Smooth muscle cell (in vitro differentiated cells): Measurements from ENCODE around the gene C2orf15. TPM values are rescaled to one million over a fixed set of nuclear protein-coding genes. Genes with fewer than 3 reads are reported as not detected.

ENCODE experiments used
- DNase-seq: peaks from one replicate; lab custom pipeline; 2025; ENCODE audit not compliant: unreplicated experiment; lab: John Stamatoyannopoulos, UW
- H2AFZ ChIP-seq: fragments of 200-600 bp; sonication (generic); 2 replicates; pipeline ENCODE4 v1.6.0; 2016; ENCODE audit warnings: antibody characterized with exemption, low read depth, mild to moderate bottlenecking
- H3F3A ChIP-seq: fragments of 200-600 bp; sonication (generic); 2 replicates; pipeline ENCODE4 v1.6.0; 2017; ENCODE audit warnings: antibody characterized with exemption, low read depth
- H3K27ac ChIP-seq: fragments of 200-600 bp; sonication (generic); 2 replicates; pipeline ENCODE4 v1.5.1; 2016; ENCODE audit warnings: low read depth, mild to moderate bottlenecking
- H3K27me3 ChIP-seq: fragments of 200-600 bp; sonication (generic); 2 replicates; pipeline ENCODE4 v1.6.1; 2016; ENCODE audit warnings: low read depth, mild to moderate bottlenecking
- H3K36me3 ChIP-seq: fragments of 200-600 bp; sonication (generic); 2 replicates; pipeline ENCODE4 v1.5.1; 2016; ENCODE audit warnings: low read depth
- H3K4me1 ChIP-seq: fragments of 200-600 bp; sonication (generic); 2 replicates; pipeline ENCODE4 v1.5.1; 2016; ENCODE audit warnings: low read depth
- H3K4me2 ChIP-seq: fragments of 200-600 bp; sonication (generic); 2 replicates; pipeline ENCODE4 v1.6.0; 2016; ENCODE audit warnings: mild to moderate bottlenecking
- H3K4me3 ChIP-seq: fragments of 200-600 bp; sonication (generic); 2 replicates; pipeline ENCODE4 v1.5.1; 2016; ENCODE audit warnings: mild to moderate bottlenecking
- H3K79me2 ChIP-seq: fragments of 200-600 bp; sonication (generic); 2 replicates; pipeline ENCODE4 v1.6.0; 2016; ENCODE audit warnings: low read depth, mild to moderate bottlenecking
- H3K9ac ChIP-seq: fragments of 200-600 bp; sonication (generic); 2 replicates; pipeline ENCODE4 v1.6.0; 2016; ENCODE audit warnings: low read depth
- H3K9me3 ChIP-seq: fragments of 200-600 bp; sonication (generic); replicated peaks from 2 replicates; pipeline ENCODE4 v1.5.1; 2016; ENCODE audit warnings: low read depth
- H4K20me1 ChIP-seq: fragments of 200-600 bp; sonication (generic); 2 replicates; pipeline ENCODE4 v1.6.0; 2016; ENCODE audit warnings: low read depth
- CTCF ChIP-seq: fragments of 200-600 bp; sonication (generic); IDR thresholded peaks from 2 replicates; pipeline ENCODE4 v1.5.1; 2017; ENCODE audit warnings: borderline replicate concordance, mild to moderate bottlenecking, antibody characterized with exemption; ENCODE audit not compliant: insufficient read depth, poor library complexity, severe bottlenecking
- WGBS: methylation state at CpG from one replicate; pipeline ENCODE4 v1.1.7; 2016; ENCODE audit warnings: low lambda C conversion rate; 5-methylcytosine and 5-hydroxymethylcytosine counted together
- polyA plus RNA-seq: library from polyadenylated mRNA; unstranded; fragments of >200 nt; fragmentation: Nextera tagmentation; extraction: Ambion mirVana; gene quantifications from 2 replicates; pipeline ENCODE4 v1.2.1, GENCODE V29; 2016
- total RNA-seq: library from RNA; depleted of rRNA; stranded (reverse); fragments of >200 nt; gene quantifications from 2 replicates; pipeline ENCODE4 v1.2.3, GENCODE V29; 2014

The C2orf15 gene
- total and polyA plus RNA-seq, 2 experiments from 2014 or later: 0.13 TPM; not detected in 1

GRCh38 chr2:99153921-99154604, 12.6 kb downstream of the C2orf15 start:
- DNase-seq: no peak
- Histone ChIP-seq H3K4me3 (peak overlapping the region; percentile 83), H3F3A (no peaks in the 10 kb centered on the region), H3K4me2 (peak overlapping the region; percentile 88), H3K9ac (peak overlapping the region; percentile 77), H3K27me3 (no peaks in the 10 kb centered on the region), H2AFZ (peak overlapping the region; percentile 98), H3K27ac (peak overlapping the region; percentile 58), H4K20me1 (no peaks in the 10 kb centered on the region), H3K9me3 (no peaks in the 10 kb centered on the region), H3K36me3 (no peaks in the 10 kb centered on the region), H3K4me1 (peaks cover 10% of the 10 kb centered on the region), H3K79me2 (no peaks in the 10 kb centered on the region)
- 56% methylated on average over 12 of the region's 12 CpGs for WGBS
- no peak for TF ChIP-seq CTCF

DNA sequence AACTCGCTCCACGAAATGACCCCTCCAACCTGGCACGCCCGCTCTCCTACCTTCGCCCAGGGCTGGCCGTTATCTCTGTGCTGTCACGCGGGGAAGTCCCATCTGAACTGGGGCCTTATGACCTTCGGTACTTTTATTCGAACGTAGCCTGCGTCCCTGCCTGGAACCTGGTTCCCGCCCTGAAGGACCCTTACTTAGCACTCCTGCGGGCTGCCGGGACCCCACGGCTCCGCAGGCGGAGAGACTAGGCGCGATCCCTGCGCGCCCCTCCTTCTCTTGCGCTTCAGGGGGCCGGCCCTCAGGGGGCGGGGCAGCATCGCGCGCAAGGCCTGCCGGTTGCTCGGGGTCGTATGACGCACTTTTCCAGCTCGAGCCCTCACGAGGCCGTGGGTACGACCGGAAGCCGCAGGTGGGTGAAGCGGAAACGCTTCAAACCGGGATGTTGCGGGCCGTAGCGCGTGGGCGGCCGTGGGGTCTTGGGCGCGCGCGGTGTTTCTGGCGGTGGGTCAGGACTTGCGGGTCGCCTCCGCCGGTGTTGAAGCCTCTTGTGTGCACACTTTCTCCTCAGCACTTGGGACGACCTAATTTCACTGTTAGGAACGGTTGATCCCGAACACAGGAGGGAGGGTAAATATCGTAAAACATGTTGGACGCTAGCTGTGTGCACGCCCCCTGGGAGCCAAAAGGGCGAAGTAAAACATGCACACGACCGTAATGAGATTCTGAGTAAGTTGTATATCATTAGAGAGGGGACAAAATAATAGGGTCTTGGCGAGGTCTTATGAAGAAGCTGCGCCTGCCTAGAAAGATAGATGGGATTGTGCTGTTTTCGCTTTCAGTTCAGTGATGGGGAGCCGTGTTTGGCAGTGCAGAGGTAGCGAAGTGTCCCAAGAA, 13.4 kb downstream of the C2orf15 start, which contains the start of the genes LIPT1 and TSGA10:
Gene LIPT1, plus strand, starts transcription at position 325 of the 894 bp plus-strand sequence. CDS start 6,991 bp downstream, outside the sequence.
Gene TSGA10, minus strand, starts transcription at position 300 of the 894 bp plus-strand sequence. CDS start 45,503 bp downstream, outside the sequence.
- H3F3A ChIP-seq: no peaks in the 10 kb centered on the region
- peaks cover 10% of the 10 kb centered on the region for H3K4me1 ChIP-seq
- no peaks in the 10 kb centered on the region for H4K20me1 ChIP-seq
- no peaks in the 10 kb centered on the region for H3K36me3 ChIP-seq
- peak within 1 kb of the TSS; percentile 83 for H3K4me3 ChIP-seq
- WGBS: 2% methylated on average over 68 of the region's 70 CpGs
- peak within 1 kb of the TSS; percentile 98 for H2AFZ ChIP-seq
- peak within 1 kb of the TSS; percentile 88 for H3K4me2 ChIP-seq
- no peaks in the 10 kb centered on the region for H3K27me3 ChIP-seq
- peak; percentile 60 for DNase-seq
- H3K27ac ChIP-seq: peak within 1 kb of the TSS; percentile 58
- H3K9me3 ChIP-seq: no peaks in the 10 kb centered on the region
- peak within 1 kb of the TSS; percentile 77 for H3K9ac ChIP-seq
- TF ChIP-seq CTCF: peak; percentile 4
- no peaks in the 10 kb centered on the region for H3K79me2 ChIP-seq

GRCh38 chr2:99156891-99157290, 15.4 kb downstream of the C2orf15 start:
- TF ChIP-seq CTCF: no peak

More at GRCh38 chr2:99156891-99157290, 15.4 kb downstream of the C2orf15 start:
- Histone ChIP-seq H3K9ac (no peak overlapping the region), H3K9me3 (no peaks in the 10 kb centered on the region), H3K4me2 (no peak overlapping the region), H3K4me3 (no peak overlapping the region), H3K36me3 (no peaks in the 10 kb centered on the region), H3K27ac (no peak overlapping the region), H3K4me1 (peaks cover 10% of the 10 kb centered on the region), H4K20me1 (no peaks in the 10 kb centered on the region), H3K79me2 (no peaks in the 10 kb centered on the region), H3K27me3 (no peaks in the 10 kb centered on the region), H2AFZ (no peak overlapping the region), H3F3A (no peaks in the 10 kb centered on the region)
- DNase-seq: no peak
- WGBS: 85% methylated on average over 1 of the region's 1 CpG
